Smooth muscle cell (in vitro differentiated cells): ENCODE measurements around the gene GSK3B. TPM values are rescaled to one million over a fixed set of nuclear protein-coding genes. Genes with fewer than 3 reads are reported as not detected.

Source experiments
- DNase-seq: peaks from one replicate; lab custom pipeline; 2025; ENCODE audit not compliant: unreplicated experiment; lab: John Stamatoyannopoulos, UW
- H2AFZ ChIP-seq: fragments of 200-600 bp; sonication (generic); 2 replicates; pipeline ENCODE4 v1.6.0; 2016; ENCODE audit warnings: antibody characterized with exemption, low read depth, mild to moderate bottlenecking
- H3F3A ChIP-seq: fragments of 200-600 bp; sonication (generic); 2 replicates; pipeline ENCODE4 v1.6.0; 2017; ENCODE audit warnings: antibody characterized with exemption, low read depth
- H3K27ac ChIP-seq: fragments of 200-600 bp; sonication (generic); 2 replicates; pipeline ENCODE4 v1.5.1; 2016; ENCODE audit warnings: low read depth, mild to moderate bottlenecking
- H3K27me3 ChIP-seq: fragments of 200-600 bp; sonication (generic); 2 replicates; pipeline ENCODE4 v1.6.1; 2016; ENCODE audit warnings: low read depth, mild to moderate bottlenecking
- H3K36me3 ChIP-seq: fragments of 200-600 bp; sonication (generic); 2 replicates; pipeline ENCODE4 v1.5.1; 2016; ENCODE audit warnings: low read depth
- H3K4me1 ChIP-seq: fragments of 200-600 bp; sonication (generic); 2 replicates; pipeline ENCODE4 v1.5.1; 2016; ENCODE audit warnings: low read depth
- H3K4me2 ChIP-seq: fragments of 200-600 bp; sonication (generic); 2 replicates; pipeline ENCODE4 v1.6.0; 2016; ENCODE audit warnings: mild to moderate bottlenecking
- H3K4me3 ChIP-seq: fragments of 200-600 bp; sonication (generic); 2 replicates; pipeline ENCODE4 v1.5.1; 2016; ENCODE audit warnings: mild to moderate bottlenecking
- H3K79me2 ChIP-seq: fragments of 200-600 bp; sonication (generic); 2 replicates; pipeline ENCODE4 v1.6.0; 2016; ENCODE audit warnings: low read depth, mild to moderate bottlenecking
- H3K9ac ChIP-seq: fragments of 200-600 bp; sonication (generic); 2 replicates; pipeline ENCODE4 v1.6.0; 2016; ENCODE audit warnings: low read depth
- H3K9me3 ChIP-seq: fragments of 200-600 bp; sonication (generic); replicated peaks from 2 replicates; pipeline ENCODE4 v1.5.1; 2016; ENCODE audit warnings: low read depth
- H4K20me1 ChIP-seq: fragments of 200-600 bp; sonication (generic); 2 replicates; pipeline ENCODE4 v1.6.0; 2016; ENCODE audit warnings: low read depth
- CTCF ChIP-seq: fragments of 200-600 bp; sonication (generic); IDR thresholded peaks from 2 replicates; pipeline ENCODE4 v1.5.1; 2017; ENCODE audit warnings: borderline replicate concordance, mild to moderate bottlenecking, antibody characterized with exemption; ENCODE audit not compliant: insufficient read depth, poor library complexity, severe bottlenecking
- WGBS: methylation state at CpG from one replicate; pipeline ENCODE4 v1.1.7; 2016; ENCODE audit warnings: low lambda C conversion rate; 5-methylcytosine and 5-hydroxymethylcytosine counted together
- polyA plus RNA-seq: library from polyadenylated mRNA; unstranded; fragments of >200 nt; fragmentation: Nextera tagmentation; extraction: Ambion mirVana; gene quantifications from 2 replicates; pipeline ENCODE4 v1.2.1, GENCODE V29; 2016
- total RNA-seq: library from RNA; depleted of rRNA; stranded (reverse); fragments of >200 nt; gene quantifications from 2 replicates; pipeline ENCODE4 v1.2.3, GENCODE V29; 2014

The GSK3B gene
- total and polyA plus RNA-seq, 2 experiments from 2014 or later: 27.3 to 61.8 TPM

GRCh38 chr3:120039642-120040610 lies 54.3 kb downstream of the GSK3B start:
- Histone ChIP-seq H3K4me3 (no peak overlapping the region), H3F3A (no peaks in the 10 kb centered on the region), H3K36me3 (no peaks in the 10 kb centered on the region), H3K4me1 (peaks cover 31% of the 10 kb centered on the region), H4K20me1 (peaks cover 100% of the 10 kb centered on the region), H3K4me2 (peak overlapping the region; percentile 51), H3K9ac (no peak overlapping the region), H2AFZ (no peak overlapping the region), H3K9me3 (no peaks in the 10 kb centered on the region), H3K27me3 (no peaks in the 10 kb centered on the region), H3K27ac (peak overlapping the region; percentile 48), H3K79me2 (peaks cover 97% of the 10 kb centered on the region)
- TF ChIP-seq CTCF: peak; percentile 71
- 36% methylated on average over 20 of the region's 20 CpGs for WGBS
- DNase-seq: no peak

GRCh38 chr3:120033596-120033995 lies 60.7 kb downstream of the GSK3B start:
- Histone ChIP-seq H3K27me3 (no peaks in the 10 kb centered on the region), H3K36me3 (no peaks in the 10 kb centered on the region), H2AFZ (no peak overlapping the region), H3K9ac (no peak overlapping the region), H3K27ac (no peak overlapping the region), H3K79me2 (peaks cover 97% of the 10 kb centered on the region), H3F3A (no peaks in the 10 kb centered on the region), H3K4me3 (no peak overlapping the region), H3K4me1 (peaks cover 5% of the 10 kb centered on the region), H3K4me2 (no peak overlapping the region), H3K9me3 (no peaks in the 10 kb centered on the region), H4K20me1 (peaks cover 100% of the 10 kb centered on the region)
- DNase-seq: no peak
- 85% methylated on average over 4 of the region's 4 CpGs for whole genome bisulfite sequencing
- no peak for TF ChIP-seq CTCF

- Histone ChIP-seq H3K4me1 (peaks cover 5% of the 10 kb centered on the region), H3K4me2 (no peak overlapping the region), H3F3A (no peaks in the 10 kb centered on the region), H4K20me1 (peaks cover 100% of the 10 kb centered on the region), H3K36me3 (no peaks in the 10 kb centered on the region), H2AFZ (no peak overlapping the region), H3K27me3 (no peaks in the 10 kb centered on the region), H3K4me3 (no peak overlapping the region), H3K9ac (no peak overlapping the region), H3K9me3 (no peaks in the 10 kb centered on the region), H3K79me2 (peaks cover 96% of the 10 kb centered on the region), H3K27ac (no peak overlapping the region)
- TF ChIP-seq CTCF: no peak
- DNase-seq: no peak
Measured at GRCh38 chr3:120031561-120031960, 62.7 kb downstream of the GSK3B start.
